ENCODE data around the gene TMEM79. TPM values are rescaled to one million over a fixed set of nuclear protein-coding genes. Genes with fewer than 3 reads are reported as not detected.

The TMEM79 gene
- total RNA-seq, 1 experiment from 2014 or later: 5.5 TPM

GRCh38 chr1:156298852-156299357 is 14.8 kb downstream of the TMEM79 start, which contains the start of gene VHLL:
VHLL (minus strand) TSS chr1:156299307; CDS start chr1:156299189, 118 bp downstream.
- intact Hi-C loops (cut with micrococcal nuclease; ENCODE audit: unreplicated experiment): no loop called here
- POLR2A ChIA-PET: no interaction called here
- no TSS peak for BruUV-seq (replicated peaks)
- Histone ChIP-seq H3K27ac (ENCODE audit: low read length) (no peak within 1 kb of the TSS), H3K36me3 (ENCODE audit: control insufficient read depth, insufficient read depth, low read length) (no peaks in the 10 kb centered on the region), H3K4me1 (ENCODE audit: control insufficient read depth, insufficient read depth, low read length) (peaks cover 7% of the 10 kb centered on the region; the same call in 1 of the 2 replicates), H3K27me3 (ENCODE audit: control insufficient read depth, insufficient read depth, low read length) (no peaks in the 10 kb centered on the region), H3K9me3 (ENCODE audit: control insufficient read depth, insufficient read depth, low read depth, low read length) (no peaks in the 10 kb centered on the region), H3K4me3 (ENCODE audit: low read depth in 2 of 2, low read length in 2 of 2) (no peak within 1 kb of the TSS)
- CTCF ChIA-PET: no interaction called here
- in situ Hi-C loops (cut with HindIII; ENCODE audit: low pct_unique_long_range_greater_than_20kb, low sequenced_read_pairs): no loop called here
- ATAC-seq (no peak), DNase-seq (ENCODE audit: low read depth, low spot score) (no peak)
- TF ChIP-seq REST (IDR thresholded peaks at IDR 0.05; ENCODE audit: insufficient read depth in 1 of 2, low read depth in 2 of 2, low read length in 1 of 2): no peak
- TF ChIP-seq POLR2AphosphoS5 (IDR thresholded peaks at IDR 0.05; ENCODE audit: low read depth, low read length): no peak
- no peak for TF ChIP-seq CTCF (IDR thresholded peaks at IDR 0.05)
- no peak for TF ChIP-seq SIN3A (IDR thresholded peaks at IDR 0.05; ENCODE audit: borderline replicate concordance, insufficient read depth, low read depth, low read length)
- no peak for TF ChIP-seq TCF7L2 (IDR thresholded peaks at IDR 0.05; ENCODE audit: low read depth, low read length)

GRCh38 chr1:156303241-156303640 is 19.1 kb downstream of the TMEM79 start:
- CTCF ChIA-PET: no interaction called here
- TF ChIP-seq CTCF (IDR thresholded peaks at IDR 0.05): no peak
- TF ChIP-seq SIN3A (IDR thresholded peaks at IDR 0.05; ENCODE audit: borderline replicate concordance, insufficient read depth, low read depth, low read length): no peak
- no peak for TF ChIP-seq REST (IDR thresholded peaks at IDR 0.05; ENCODE audit: insufficient read depth in 1 of 2, low read depth in 2 of 2, low read length in 1 of 2)
- no peak for TF ChIP-seq TCF7L2 (IDR thresholded peaks at IDR 0.05; ENCODE audit: low read depth, low read length)
- TF ChIP-seq POLR2AphosphoS5 (IDR thresholded peaks at IDR 0.05; ENCODE audit: low read depth, low read length): no peak
- in situ Hi-C loops (cut with HindIII; ENCODE audit: low pct_unique_long_range_greater_than_20kb, low sequenced_read_pairs): no loop called here
- H3K4me1 ChIP-seq (ENCODE audit: control insufficient read depth, insufficient read depth, low read length): no peaks in the 10 kb centered on the region
- H3K9me3 ChIP-seq (ENCODE audit: control insufficient read depth, insufficient read depth, low read depth, low read length): no peaks in the 10 kb centered on the region
- BruUV-seq (replicated peaks): no TSS peak
- intact Hi-C loops (cut with micrococcal nuclease; ENCODE audit: unreplicated experiment): no loop called here
- H3K36me3 ChIP-seq (ENCODE audit: control insufficient read depth, insufficient read depth, low read length): peaks cover 3% of the 10 kb centered on the region; the same call in 1 of the 2 replicates
- H3K4me3 ChIP-seq (ENCODE audit: low read depth in 2 of 2, low read length in 2 of 2): no peak overlapping the region
- DNase-seq (ENCODE audit: low read depth, low spot score) (no peak), ATAC-seq (no peak)
- POLR2A ChIA-PET: interaction anchor here (0.6 kb wide), 1 partner anchor 368 kb away, joined by 8 read pairs; no protein-coding TSS in a partner anchor
- no peak overlapping the region for H3K27ac ChIP-seq (ENCODE audit: low read length)
- no peaks in the 10 kb centered on the region for H3K27me3 ChIP-seq (ENCODE audit: control insufficient read depth, insufficient read depth, low read length)

Measured in Panc1 (cell line).